Measurements from ENCODE around the gene UGT1A10.

UGT1A10 gene

GRCh38 chr2:233627331-233628025 is 8.8 kb upstream of the UGT1A10 start:
- Histone ChIP-seq H3K4me2 (ENCODE audit: low read depth, low read length, poor library complexity, severe bottlenecking) (no peak overlapping the region), H3K9ac (ENCODE audit: low read depth, low read length, poor library complexity, severe bottlenecking) (no peak overlapping the region), H4K20me1 (ENCODE audit: insufficient read depth, low read length, poor library complexity, severe bottlenecking) (no peaks in the 10 kb centered on the region), H3K9me2 (replicated peaks; ENCODE audit: low read depth, low read length) (no peaks in the 10 kb centered on the region), H3K4me1 (ENCODE audit: insufficient read depth, low read length, poor library complexity, severe bottlenecking) (no peaks in the 10 kb centered on the region), H3K36me3 (ENCODE audit: insufficient read depth, low read length) (no peaks in the 10 kb centered on the region), H3K79me2 (ENCODE audit: insufficient read depth, low read length) (no peaks in the 10 kb centered on the region), H2AFZ (ENCODE audit: low read length) (no peak overlapping the region), H3K4me3 (ENCODE audit: low read length, poor library complexity, severe bottlenecking) (no peak overlapping the region), H3K27me3 (ENCODE audit: insufficient read depth, low read length, poor library complexity, severe bottlenecking) (no peaks in the 10 kb centered on the region), H3F3A (ENCODE audit: low read depth) (no peaks in the 10 kb centered on the region), H3K9me3 (ENCODE audit: insufficient read depth, low read depth, low read length) (peaks cover 4% of the 10 kb centered on the region; the same call in 1 of the 2 replicates)
- TF ChIP-seq CTCF (conservative IDR thresholded peaks at IDR 0.05; ENCODE audit: low read length) = no peak

- Histone ChIP-seq H3K36me3 (ENCODE audit: insufficient read depth, low read length) (no peaks in the 10 kb centered on the region), H3K4me1 (ENCODE audit: insufficient read depth, low read length, poor library complexity, severe bottlenecking) (no peaks in the 10 kb centered on the region), H3K4me3 (ENCODE audit: low read length, poor library complexity, severe bottlenecking) (no peak overlapping the region), H3K4me2 (ENCODE audit: low read depth, low read length, poor library complexity, severe bottlenecking) (no peak overlapping the region), H3K9ac (ENCODE audit: low read depth, low read length, poor library complexity, severe bottlenecking) (no peak overlapping the region), H3K9me3 (ENCODE audit: insufficient read depth, low read depth, low read length) (no peaks in the 10 kb centered on the region), H4K20me1 (ENCODE audit: insufficient read depth, low read length, poor library complexity, severe bottlenecking) (no peaks in the 10 kb centered on the region), H3F3A (ENCODE audit: low read depth) (no peaks in the 10 kb centered on the region), H3K27me3 (ENCODE audit: insufficient read depth, low read length, poor library complexity, severe bottlenecking) (no peaks in the 10 kb centered on the region), H3K9me2 (replicated peaks; ENCODE audit: low read depth, low read length) (no peaks in the 10 kb centered on the region), H2AFZ (ENCODE audit: low read length) (0 out of 2 replicates have a peak overlapping the region, but pooled peaks have one; percentile 16), H3K79me2 (ENCODE audit: insufficient read depth, low read length) (no peaks in the 10 kb centered on the region)
- TF ChIP-seq CTCF (conservative IDR thresholded peaks at IDR 0.05; ENCODE audit: low read length) = no peak; the same call in 1 of the 2 replicates
- no peak for TF ChIP-seq EZH2phosphoT487 (IDR thresholded peaks at IDR 0.05; ENCODE audit: borderline replicate concordance)
Measured at GRCh38 chr2:233638836-233639235, 2.6 kb downstream of the UGT1A10 start.

GRCh38 chr2:233639860-233640259 is 3.6 kb downstream of the UGT1A10 start:
- Histone ChIP-seq H3K9me3 (ENCODE audit: insufficient read depth, low read depth, low read length) (no peaks in the 10 kb centered on the region), H2AFZ (ENCODE audit: low read length) (no peak overlapping the region), H3K9me2 (replicated peaks; ENCODE audit: low read depth, low read length) (no peaks in the 10 kb centered on the region), H3K36me3 (ENCODE audit: insufficient read depth, low read length) (no peaks in the 10 kb centered on the region), H3K4me1 (ENCODE audit: insufficient read depth, low read length, poor library complexity, severe bottlenecking) (no peaks in the 10 kb centered on the region), H3K4me3 (ENCODE audit: low read length, poor library complexity, severe bottlenecking) (no peak overlapping the region), H4K20me1 (ENCODE audit: insufficient read depth, low read length, poor library complexity, severe bottlenecking) (no peaks in the 10 kb centered on the region), H3K79me2 (ENCODE audit: insufficient read depth, low read length) (no peaks in the 10 kb centered on the region), H3K27me3 (ENCODE audit: insufficient read depth, low read length, poor library complexity, severe bottlenecking) (no peaks in the 10 kb centered on the region), H3F3A (ENCODE audit: low read depth) (no peaks in the 10 kb centered on the region), H3K9ac (ENCODE audit: low read depth, low read length, poor library complexity, severe bottlenecking) (no peak overlapping the region), H3K4me2 (ENCODE audit: low read depth, low read length, poor library complexity, severe bottlenecking) (no peak overlapping the region)
- TF ChIP-seq EZH2phosphoT487 (IDR thresholded peaks at IDR 0.05; ENCODE audit: borderline replicate concordance) (no peak), CTCF (conservative IDR thresholded peaks at IDR 0.05; ENCODE audit: low read length) (no peak)

Data from Loucy (cell line).